CMK (cell line): ENCODE measurements around the gene UGT2A2.
"Not testable (repeated sequence)": the region's sequence is repeated elsewhere in the genome, so short reads cannot be mapped to it uniquely, and the experiment has no call there.

Source experiments
- DNase-seq: peaks from one replicate; pipeline ENCODE4 v3.0.0-alpha.2; 2010; ENCODE audit warnings: low read depth

UGT2A2 gene

GRCh38 chr4:69639542-69639941 is at the start of gene UGT2A2:
Gene UGT2A2 (minus strand): TSS chr4:69639642. CDS start chr4:69639640, 2 bp downstream.
- no peak for DNase-seq

- no peak for DNase-seq
Measured at GRCh38 chr4:69684804-69685203, 45.4 kb upstream of the UGT2A2 start.

GRCh38 chr4:69668680-69669079 is 29.2 kb upstream of the UGT2A2 start:
- DNase-seq, result no peak

GRCh38 chr4:69664009-69664408 is 24.6 kb upstream of the UGT2A2 start:
- DNase-seq, result not testable (repeated sequence)

- DNase-seq, result not testable (repeated sequence)
Measured at GRCh38 chr4:69661130-69661803, 21.8 kb upstream of the UGT2A2 start.

- DNase-seq, result no peak
Measured at GRCh38 chr4:69658133-69658532, 18.7 kb upstream of the UGT2A2 start.

GRCh38 chr4:69656653-69657158 is 17.3 kb upstream of the UGT2A2 start:
- DNase-seq, result no peak

GRCh38 chr4:69653147-69653546 is 13.7 kb upstream of the UGT2A2 start, which contains the start of gene UGT2A1:
Gene UGT2A1 (minus strand): TSS chr4:69653247. CDS start chr4:69647644, 5,603 bp downstream.
- DNase-seq, result no peak

- DNase-seq, result no peak
Measured at GRCh38 chr4:69650872-69651271, 11.4 kb upstream of the UGT2A2 start.

- peak; percentile 26 for DNase-seq
Measured at GRCh38 chr4:69649629-69650028, 10.2 kb upstream of the UGT2A2 start.

- DNase-seq, result no peak
Measured at GRCh38 chr4:69649207-69649606, 9.8 kb upstream of the UGT2A2 start.

GRCh38 chr4:69642961-69643360 is 3.5 kb upstream of the UGT2A2 start:
- no peak for DNase-seq

GRCh38 chr4:69640289-69640688 is 847 bp upstream of the UGT2A2 start:
- no peak for DNase-seq

- DNase-seq, result peak; percentile 39
Measured at GRCh38 chr4:69617083-69617694, 22.3 kb downstream of the UGT2A2 start.

GRCh38 chr4:69610484-69610883 is 29.0 kb downstream of the UGT2A2 start:
- no peak for DNase-seq

GRCh38 chr4:69601065-69601464 is 38.4 kb downstream of the UGT2A2 start:
- no peak for DNase-seq

- no peak for DNase-seq
Measured at GRCh38 chr4:69600013-69600412, 39.4 kb downstream of the UGT2A2 start.

- DNase-seq, result no peak
Measured at GRCh38 chr4:69594382-69594781, 45.1 kb downstream of the UGT2A2 start.

GRCh38 chr4:69591364-69591763 is 48.1 kb downstream of the UGT2A2 start:
- no peak for DNase-seq

GRCh38 chr4:69589884-69590283 is 49.6 kb downstream of the UGT2A2 start:
- DNase-seq, result no peak

GRCh38 chr4:69584135-69584534 is 55.3 kb downstream of the UGT2A2 start:
- DNase-seq, result no peak

GRCh38 chr4:69583543-69583942 is 55.9 kb downstream of the UGT2A2 start:
- DNase-seq, result no peak

GRCh38 chr4:69577245-69577644 is 62.2 kb downstream of the UGT2A2 start:
- no peak for DNase-seq
